ENCODE measurements around the gene GPC3.

Gene GPC3

DNA sequence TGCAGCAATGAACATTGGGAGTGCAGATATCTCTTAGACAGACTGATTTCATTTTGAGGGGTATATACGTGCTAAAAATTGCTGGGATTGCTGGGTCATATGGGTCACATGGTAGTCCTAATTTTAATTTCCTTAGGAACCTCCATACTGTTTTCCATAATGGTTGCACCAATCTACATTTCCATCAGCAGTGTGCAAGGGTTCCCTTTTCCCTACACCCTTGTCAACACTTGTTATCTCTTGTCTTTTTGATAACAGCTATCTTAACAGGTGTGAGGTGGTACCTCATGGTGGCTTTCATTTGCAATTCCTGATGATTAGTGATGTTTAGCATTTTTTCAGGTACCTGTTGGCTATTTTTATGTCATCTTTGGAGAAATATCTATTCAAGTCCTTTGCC, 57.0 kb downstream of the GPC3 start:
- Histone ChIP-seq H3K27me3 (ENCODE audit: insufficient read depth, insufficient read length) (no peaks in the 10 kb centered on the region), H3K4me3 (ENCODE audit: insufficient read length, low read depth) (no peak overlapping the region), H3K36me3 (ENCODE audit: insufficient read depth, insufficient read length, low read length) (no peaks in the 10 kb centered on the region), H3K9ac (ENCODE audit: insufficient read length, low read depth) (no peak overlapping the region), H3K9me3 (ENCODE audit: insufficient read depth, low read length) (no peaks in the 10 kb centered on the region), H3K4me1 (ENCODE audit: insufficient read depth, insufficient read length) (no peaks in the 10 kb centered on the region)
- no peak for TF ChIP-seq YY1 (IDR thresholded peaks at IDR 0.05; ENCODE audit: insufficient read depth, insufficient read length)
- TF ChIP-seq ZNF274 (IDR thresholded peaks at IDR 0.05; ENCODE audit: low read depth, low read length), result no peak
- no peak for TF ChIP-seq SUZ12 (IDR thresholded peaks at IDR 0.05; ENCODE audit: extremely low read depth, insufficient read depth, insufficient read length)
- no peak for DNase-seq (ENCODE audit: low read depth, low spot score)

DNA sequence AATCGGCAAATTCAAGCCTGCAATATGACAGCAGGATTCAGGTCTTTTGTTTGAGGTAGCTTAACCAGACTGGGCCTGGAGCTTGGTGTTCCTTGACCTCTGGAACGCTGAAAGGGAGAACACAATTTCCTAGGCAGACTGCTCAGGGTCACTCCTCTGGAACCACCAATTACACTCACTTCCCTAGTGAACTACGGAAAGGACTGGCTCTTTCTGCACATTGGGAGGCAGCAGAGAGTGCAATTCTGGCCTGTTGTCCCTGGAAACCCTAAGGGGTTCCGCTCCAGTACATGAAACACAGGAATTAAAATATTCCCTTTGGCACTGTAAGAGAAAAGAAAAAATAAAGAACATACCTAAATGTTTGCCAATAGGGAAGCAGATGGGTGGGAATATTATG, 58.6 kb downstream of the GPC3 start:
- no peak for TF ChIP-seq ZNF274 (IDR thresholded peaks at IDR 0.05; ENCODE audit: low read depth, low read length)
- TF ChIP-seq SUZ12 (IDR thresholded peaks at IDR 0.05; ENCODE audit: extremely low read depth, insufficient read depth, insufficient read length), result no peak
- TF ChIP-seq YY1 (IDR thresholded peaks at IDR 0.05; ENCODE audit: insufficient read depth, insufficient read length), result no peak
- Histone ChIP-seq H3K9ac (ENCODE audit: insufficient read length, low read depth) (no peak overlapping the region), H3K36me3 (ENCODE audit: insufficient read depth, insufficient read length, low read length) (no peaks in the 10 kb centered on the region), H3K9me3 (ENCODE audit: insufficient read depth, low read length) (no peaks in the 10 kb centered on the region), H3K4me3 (ENCODE audit: insufficient read length, low read depth) (no peak overlapping the region), H3K27me3 (ENCODE audit: insufficient read depth, insufficient read length) (no peaks in the 10 kb centered on the region), H3K4me1 (ENCODE audit: insufficient read depth, insufficient read length) (no peaks in the 10 kb centered on the region)
- DNase-seq (ENCODE audit: low read depth, low spot score), result no peak

DNA sequence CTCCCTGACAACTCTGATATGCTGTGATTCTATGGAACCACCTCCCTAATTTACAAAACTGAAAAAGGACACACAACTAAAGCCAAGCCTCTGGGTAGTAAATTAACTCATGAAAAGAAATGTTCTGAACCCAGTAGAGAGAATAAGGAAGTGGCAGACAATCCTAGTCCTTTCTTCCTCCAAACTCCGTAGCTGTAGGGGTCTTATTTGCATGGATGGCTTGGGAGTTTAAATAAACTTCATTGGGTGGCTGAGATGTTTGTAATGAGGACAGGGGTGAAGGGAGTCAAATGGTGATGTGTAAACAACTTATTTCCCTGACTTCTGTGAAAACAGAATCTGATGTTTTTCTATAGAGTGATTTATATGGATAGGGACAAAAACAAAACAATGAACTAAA, 59.3 kb downstream of the GPC3 start:
- Histone ChIP-seq H3K9ac (ENCODE audit: insufficient read length, low read depth) (no peak overlapping the region), H3K27me3 (ENCODE audit: insufficient read depth, insufficient read length) (no peaks in the 10 kb centered on the region), H3K4me3 (ENCODE audit: insufficient read length, low read depth) (no peak overlapping the region), H3K36me3 (ENCODE audit: insufficient read depth, insufficient read length, low read length) (no peaks in the 10 kb centered on the region), H3K9me3 (ENCODE audit: insufficient read depth, low read length) (no peaks in the 10 kb centered on the region), H3K4me1 (ENCODE audit: insufficient read depth, insufficient read length) (no peaks in the 10 kb centered on the region)
- no peak for TF ChIP-seq YY1 (IDR thresholded peaks at IDR 0.05; ENCODE audit: insufficient read depth, insufficient read length)
- TF ChIP-seq SUZ12 (IDR thresholded peaks at IDR 0.05; ENCODE audit: extremely low read depth, insufficient read depth, insufficient read length), result no peak
- no peak for TF ChIP-seq ZNF274 (IDR thresholded peaks at IDR 0.05; ENCODE audit: low read depth, low read length)
- DNase-seq (ENCODE audit: low read depth, low spot score), result no peak

DNA sequence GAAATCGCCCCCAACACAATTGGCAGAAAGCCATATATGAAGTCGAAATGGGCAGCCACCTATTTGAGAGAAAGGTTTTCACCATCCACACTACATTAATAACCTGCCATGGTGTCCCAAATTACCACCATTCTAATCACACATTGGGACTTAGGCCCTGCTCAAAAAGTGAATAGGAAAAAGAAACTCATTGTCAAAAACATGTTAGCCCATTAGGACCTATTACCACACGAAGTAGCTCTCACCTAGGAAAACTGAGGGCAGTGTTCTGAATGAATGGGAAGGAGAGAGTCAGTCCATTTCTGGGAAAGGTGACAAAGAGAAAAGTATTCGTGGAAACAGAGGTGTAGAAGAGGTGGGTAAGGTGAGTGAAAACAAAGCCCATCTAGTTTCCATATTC, 60.8 kb downstream of the GPC3 start:
- H3K9ac ChIP-seq (ENCODE audit: insufficient read length, low read depth), result no peak overlapping the region
- H3K4me3 ChIP-seq (ENCODE audit: insufficient read length, low read depth), result no peak overlapping the region
- H3K9me3 ChIP-seq (ENCODE audit: insufficient read depth, low read length), result no peaks in the 10 kb centered on the region
- DNase-seq (ENCODE audit: low read depth, low spot score), result no peak
- H3K27me3 ChIP-seq (ENCODE audit: insufficient read depth, insufficient read length), result no peaks in the 10 kb centered on the region
- no peaks in the 10 kb centered on the region for H3K4me1 ChIP-seq (ENCODE audit: insufficient read depth, insufficient read length)
- TF ChIP-seq SUZ12 (IDR thresholded peaks at IDR 0.05; ENCODE audit: extremely low read depth, insufficient read depth, insufficient read length) (no peak), ZNF274 (IDR thresholded peaks at IDR 0.05; ENCODE audit: low read depth, low read length) (no peak), YY1 (IDR thresholded peaks at IDR 0.05; ENCODE audit: insufficient read depth, insufficient read length) (no peak)
- no peaks in the 10 kb centered on the region for H3K36me3 ChIP-seq (ENCODE audit: insufficient read depth, insufficient read length, low read length)

DNA sequence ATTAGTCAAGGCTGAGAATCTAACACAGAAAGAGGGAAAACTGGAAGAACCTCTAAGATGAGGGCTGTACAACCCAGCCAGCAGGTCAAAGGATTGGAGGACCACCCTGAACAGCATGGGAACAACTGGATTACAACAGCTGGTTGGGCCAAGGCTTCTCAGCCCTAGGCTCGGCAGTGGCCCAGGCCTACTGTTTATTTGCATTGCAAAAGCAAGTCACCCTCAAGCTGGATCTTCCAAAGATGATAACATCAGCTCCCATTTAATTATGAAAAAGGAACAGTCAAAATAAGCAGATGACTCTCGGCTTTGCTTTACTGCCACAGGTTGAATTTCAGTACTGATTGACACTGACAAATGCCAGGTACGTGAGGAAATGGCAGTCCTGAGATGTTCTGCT, 61.8 kb downstream of the GPC3 start:
- Histone ChIP-seq H3K9me3 (ENCODE audit: insufficient read depth, low read length) (no peaks in the 10 kb centered on the region), H3K4me1 (ENCODE audit: insufficient read depth, insufficient read length) (no peaks in the 10 kb centered on the region), H3K9ac (ENCODE audit: insufficient read length, low read depth) (no peak overlapping the region), H3K4me3 (ENCODE audit: insufficient read length, low read depth) (no peak overlapping the region), H3K36me3 (ENCODE audit: insufficient read depth, insufficient read length, low read length) (no peaks in the 10 kb centered on the region), H3K27me3 (ENCODE audit: insufficient read depth, insufficient read length) (no peaks in the 10 kb centered on the region)
- no peak for DNase-seq (ENCODE audit: low read depth, low spot score)
- TF ChIP-seq SUZ12 (IDR thresholded peaks at IDR 0.05; ENCODE audit: extremely low read depth, insufficient read depth, insufficient read length), result no peak
- TF ChIP-seq ZNF274 (IDR thresholded peaks at IDR 0.05; ENCODE audit: low read depth, low read length), result no peak
- no peak for TF ChIP-seq YY1 (IDR thresholded peaks at IDR 0.05; ENCODE audit: insufficient read depth, insufficient read length)

DNA sequence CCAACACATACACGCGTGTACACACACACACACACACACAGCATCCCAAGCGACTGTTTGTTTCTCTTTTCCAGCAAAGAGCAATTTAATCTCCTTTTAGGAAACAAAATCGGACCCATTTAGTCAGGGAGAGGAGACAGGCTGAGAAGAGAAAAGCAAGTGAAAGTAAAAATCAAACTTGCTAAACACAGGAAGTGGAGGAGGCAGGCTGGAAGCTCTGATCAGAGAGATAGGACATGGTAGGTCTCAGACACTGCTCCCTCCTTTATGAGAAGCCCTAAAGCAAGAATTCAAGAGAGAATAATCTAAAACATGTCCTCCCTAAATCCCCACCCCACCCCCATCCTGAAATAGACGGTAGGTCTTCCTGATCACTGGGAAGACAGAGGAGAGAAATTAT, 62.3 kb downstream of the GPC3 start:
- no peak overlapping the region for H3K9ac ChIP-seq (ENCODE audit: insufficient read length, low read depth)
- no peak overlapping the region for H3K4me3 ChIP-seq (ENCODE audit: insufficient read length, low read depth)

DNA sequence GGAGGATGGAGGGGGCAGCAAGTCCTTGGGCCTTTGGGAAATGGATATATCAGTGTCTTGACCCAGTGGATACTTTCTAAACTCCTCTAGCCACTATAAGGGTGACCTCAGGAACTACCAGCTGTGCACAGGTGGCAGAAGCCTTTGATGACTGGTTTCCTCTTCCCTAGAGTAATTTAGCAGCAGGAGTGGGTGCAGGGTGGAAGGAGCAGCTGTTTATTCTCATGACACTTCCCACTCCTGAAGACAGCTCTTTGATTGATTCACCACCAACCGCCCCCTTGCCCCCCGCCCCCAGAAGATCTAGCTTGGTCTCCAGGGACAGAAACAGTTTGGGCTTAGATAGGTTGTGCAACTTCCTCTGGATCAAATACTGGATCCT, 63.0 kb downstream of the GPC3 start:
- no peak overlapping the region for H3K4me3 ChIP-seq (ENCODE audit: insufficient read length, low read depth)
- H3K9me3 ChIP-seq (ENCODE audit: insufficient read depth, low read length), result no peaks in the 10 kb centered on the region
- no peaks in the 10 kb centered on the region for H3K36me3 ChIP-seq (ENCODE audit: insufficient read depth, insufficient read length, low read length)
- DNase-seq (ENCODE audit: low read depth, low spot score), result no peak
- no peaks in the 10 kb centered on the region for H3K27me3 ChIP-seq (ENCODE audit: insufficient read depth, insufficient read length)
- TF ChIP-seq ZNF274 (IDR thresholded peaks at IDR 0.05; ENCODE audit: low read depth, low read length) (no peak), YY1 (IDR thresholded peaks at IDR 0.05; ENCODE audit: insufficient read depth, insufficient read length) (no peak), SUZ12 (IDR thresholded peaks at IDR 0.05; ENCODE audit: extremely low read depth, insufficient read depth, insufficient read length) (no peak)
- H3K4me1 ChIP-seq (ENCODE audit: insufficient read depth, insufficient read length), result no peaks in the 10 kb centered on the region
- no peak overlapping the region for H3K9ac ChIP-seq (ENCODE audit: insufficient read length, low read depth)

More for the DNA sequence above, 62.3 kb downstream of the GPC3 start:
- TF ChIP-seq ZNF274 (IDR thresholded peaks at IDR 0.05; ENCODE audit: low read depth, low read length) (no peak), SUZ12 (IDR thresholded peaks at IDR 0.05; ENCODE audit: extremely low read depth, insufficient read depth, insufficient read length) (no peak), YY1 (IDR thresholded peaks at IDR 0.05; ENCODE audit: insufficient read depth, insufficient read length) (no peak)
- no peaks in the 10 kb centered on the region for H3K9me3 ChIP-seq (ENCODE audit: insufficient read depth, low read length)
- H3K4me1 ChIP-seq (ENCODE audit: insufficient read depth, insufficient read length), result no peaks in the 10 kb centered on the region
- H3K36me3 ChIP-seq (ENCODE audit: insufficient read depth, insufficient read length, low read length), result no peaks in the 10 kb centered on the region
- no peaks in the 10 kb centered on the region for H3K27me3 ChIP-seq (ENCODE audit: insufficient read depth, insufficient read length)
- no peak for DNase-seq (ENCODE audit: low read depth, low spot score)
